ENCODE data around the gene TBC1D17.

The TBC1D17 gene

DNA sequence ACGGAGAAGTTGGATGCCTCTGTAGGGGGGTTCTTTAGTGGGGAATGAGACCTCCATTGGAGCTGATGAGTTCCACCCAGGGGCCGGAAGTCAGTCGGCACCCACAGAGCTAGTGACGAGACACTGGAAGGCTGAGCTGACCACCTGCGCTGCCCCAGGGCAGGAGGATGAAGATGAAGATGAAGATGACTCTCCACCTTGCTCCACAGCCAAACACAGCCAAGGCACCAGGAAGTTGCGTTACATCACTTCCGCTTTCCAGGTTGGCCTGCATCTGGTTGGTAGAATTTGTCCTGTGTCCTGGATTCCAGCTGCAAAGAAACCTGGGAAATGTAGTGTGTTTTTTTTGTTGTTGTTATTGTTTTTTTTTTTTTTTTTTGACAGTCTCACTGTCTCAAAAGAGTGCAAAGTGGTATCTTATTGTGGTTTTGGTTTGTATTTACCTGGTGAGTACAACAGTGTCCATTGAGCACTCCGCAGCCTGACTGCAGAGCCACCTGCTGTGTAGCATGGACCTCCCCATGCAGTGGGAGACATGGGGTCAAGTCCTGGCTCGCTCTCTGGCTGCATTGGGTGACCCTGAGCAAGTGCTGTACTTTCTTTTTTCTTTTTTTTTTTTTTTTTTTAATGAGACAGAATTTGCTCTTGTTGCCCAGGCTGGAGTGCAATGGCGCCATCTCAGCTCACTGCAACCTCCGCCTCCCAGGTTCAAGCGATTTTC is 1.9 kb downstream of the TBC1D17 start:
- DNase-seq, result no peak

DNA sequence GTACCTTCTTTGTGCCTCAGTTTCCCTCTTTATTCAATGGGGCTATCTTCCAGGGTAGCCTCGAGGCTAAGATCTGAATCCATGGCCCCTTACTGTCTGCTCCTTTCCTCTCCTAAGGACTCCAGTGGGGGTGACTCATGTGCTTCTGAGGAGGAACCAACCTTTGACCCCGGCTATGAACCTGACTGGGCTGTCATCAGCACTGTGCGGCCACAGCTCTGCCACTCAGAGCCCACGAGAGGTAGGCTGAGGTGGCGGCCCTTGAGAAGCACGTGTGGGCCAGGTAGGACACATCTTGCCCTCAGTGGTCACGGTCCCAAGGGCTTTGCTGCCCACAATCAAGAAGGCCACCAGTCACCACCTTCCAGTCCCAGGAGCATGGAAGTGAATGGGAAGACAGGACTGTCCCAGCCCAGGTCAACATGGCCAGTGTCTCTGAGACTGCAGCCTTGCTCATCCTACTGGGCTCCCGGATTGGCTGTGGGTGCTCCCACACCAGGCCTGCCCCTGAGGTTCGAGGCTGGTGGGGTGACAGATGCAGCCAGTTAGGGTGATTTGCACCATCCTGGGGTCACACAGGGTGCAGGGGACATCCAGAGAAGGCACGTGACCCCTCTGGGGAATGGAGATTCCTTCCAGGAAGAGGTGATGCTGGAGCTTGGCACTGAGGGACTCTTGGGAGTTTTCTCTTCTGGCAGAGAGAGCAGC is 2.8 kb downstream of the TBC1D17 start:
- no peak for DNase-seq

DNA sequence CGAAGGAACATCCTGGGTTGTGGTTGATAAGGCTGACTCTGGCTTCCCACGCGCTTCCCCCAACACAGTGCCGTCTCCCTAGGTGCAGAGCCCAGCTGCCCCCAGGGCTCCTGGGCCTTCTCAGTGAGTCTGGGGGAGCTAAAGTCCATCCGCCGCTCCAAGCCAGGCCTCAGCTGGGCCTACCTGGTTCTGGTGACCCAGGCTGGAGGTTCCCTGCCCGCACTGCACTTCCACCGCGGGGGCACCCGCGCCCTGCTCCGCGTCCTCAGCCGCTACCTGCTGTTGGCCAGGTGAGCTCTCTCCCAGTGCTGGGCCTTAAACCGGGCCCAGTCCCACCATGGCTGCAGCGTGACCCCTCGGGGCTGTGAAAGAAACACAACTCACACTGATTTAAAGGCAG is 3.7 kb downstream of the TBC1D17 start:
- DNase-seq, result no peak

DNA sequence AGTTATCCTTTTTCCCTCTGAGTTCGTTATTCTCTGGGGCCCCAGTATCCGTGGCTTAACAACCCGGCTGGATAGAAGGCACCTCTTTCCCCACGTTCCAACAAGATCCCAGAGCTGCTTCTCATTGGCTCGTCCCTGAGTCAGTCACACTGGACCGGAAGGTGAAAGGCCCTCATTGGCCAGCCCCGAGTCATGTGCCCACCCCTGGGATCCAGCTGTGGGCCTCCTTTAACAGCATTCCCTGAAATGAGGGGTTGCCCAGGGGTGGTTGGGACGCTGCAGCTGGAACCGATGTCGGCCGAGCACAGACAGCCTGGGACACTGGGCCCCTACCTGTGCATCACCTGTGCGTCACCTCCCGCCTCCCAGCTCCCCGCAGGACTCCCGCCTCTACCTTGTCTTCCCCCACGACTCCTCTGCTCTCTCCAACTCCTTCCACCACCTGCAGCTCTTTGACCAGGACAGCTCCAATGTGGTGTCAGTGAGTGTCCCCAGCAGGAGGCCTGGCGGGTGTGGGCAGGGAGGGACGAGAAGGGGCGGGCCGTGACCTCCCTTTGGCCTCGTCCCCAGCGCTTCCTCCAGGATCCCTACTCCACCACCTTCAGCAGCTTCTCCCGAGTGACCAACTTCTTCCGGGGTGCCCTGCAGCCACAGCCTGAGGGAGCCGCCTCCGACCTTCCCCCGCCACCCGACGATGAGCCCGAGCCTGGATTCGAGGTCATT is 4.3 kb downstream of the TBC1D17 start:
- no peak for DNase-seq

DNA sequence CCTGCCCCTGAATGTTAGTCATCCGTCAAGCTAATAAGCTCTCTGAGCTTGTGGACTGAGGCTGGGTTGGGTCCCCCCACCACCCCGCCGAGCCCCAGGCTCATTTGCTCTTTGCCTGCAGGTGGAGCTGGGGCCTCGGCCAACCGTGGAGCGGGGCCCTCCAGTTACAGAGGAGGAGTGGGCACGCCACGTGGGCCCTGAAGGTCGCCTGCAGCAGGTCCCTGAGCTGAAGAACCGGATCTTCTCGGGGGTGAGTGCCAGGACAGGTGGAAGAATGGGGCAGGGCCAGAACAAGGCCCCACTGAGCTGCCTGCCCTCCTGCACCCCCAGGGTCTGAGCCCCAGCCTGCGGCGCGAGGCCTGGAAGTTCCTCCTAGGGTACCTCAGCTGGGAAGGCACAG is 5.1 kb downstream of the TBC1D17 start:
- no peak for DNase-seq

DNA sequence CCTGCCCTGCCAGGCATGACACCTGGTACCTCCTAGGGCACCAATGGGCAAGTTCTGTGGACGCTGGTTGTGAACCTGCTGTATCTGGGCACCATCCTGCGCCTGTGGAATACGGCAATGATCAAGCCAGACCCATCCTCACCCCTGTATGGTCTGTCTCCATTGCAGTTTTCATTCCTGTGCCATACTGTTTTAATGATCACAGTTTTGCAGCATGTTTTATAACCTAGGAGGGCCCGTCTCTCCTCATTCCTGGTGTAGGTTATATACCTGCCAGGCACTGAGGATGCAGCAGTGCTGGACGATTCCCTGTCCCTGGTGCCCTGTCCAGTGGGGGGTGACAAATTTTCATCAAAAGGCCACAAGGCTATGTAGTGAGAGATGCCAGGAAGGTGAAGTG is 5.6 kb downstream of the TBC1D17 start:
- no peak for DNase-seq

DNA sequence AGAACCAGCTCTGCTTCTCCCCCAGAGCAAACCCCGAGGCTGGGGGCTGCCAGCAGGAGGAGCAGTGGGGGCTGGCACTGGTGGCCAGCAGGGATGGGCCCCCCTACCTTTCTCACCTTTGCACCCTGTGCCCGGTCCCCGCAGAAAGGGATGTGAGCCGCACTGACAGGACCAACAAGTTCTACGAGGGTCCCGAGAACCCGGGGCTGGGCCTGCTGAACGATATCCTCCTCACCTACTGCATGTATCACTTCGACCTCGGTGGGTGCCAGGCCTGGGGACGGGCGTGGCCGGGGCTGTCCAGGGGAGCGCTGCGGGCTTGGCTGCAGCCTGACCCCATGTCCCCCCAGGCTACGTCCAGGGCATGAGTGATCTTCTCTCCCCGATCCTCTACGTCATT is 6.6 kb downstream of the TBC1D17 start:
- DNase-seq, result no peak

DNA sequence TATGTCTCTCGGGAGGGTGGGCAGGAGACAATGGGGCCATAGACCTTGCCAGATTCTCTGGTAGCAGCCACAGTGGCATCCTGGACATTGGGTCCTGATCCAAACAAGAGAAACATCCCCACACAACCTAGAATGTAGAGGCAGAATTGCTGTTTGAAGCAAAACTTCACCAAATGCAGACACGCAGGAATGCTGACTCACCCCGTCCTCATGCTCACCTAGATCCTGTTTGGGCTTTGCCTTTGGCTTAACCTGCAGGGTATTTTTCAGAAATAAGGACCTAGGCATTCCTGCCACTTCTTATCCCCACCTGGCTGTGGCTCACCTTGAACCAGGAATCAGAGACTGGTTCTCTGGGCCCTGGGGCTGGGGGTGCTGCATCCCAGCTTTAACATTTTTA is 7.3 kb downstream of the TBC1D17 start:
- no peak for DNase-seq

DNA sequence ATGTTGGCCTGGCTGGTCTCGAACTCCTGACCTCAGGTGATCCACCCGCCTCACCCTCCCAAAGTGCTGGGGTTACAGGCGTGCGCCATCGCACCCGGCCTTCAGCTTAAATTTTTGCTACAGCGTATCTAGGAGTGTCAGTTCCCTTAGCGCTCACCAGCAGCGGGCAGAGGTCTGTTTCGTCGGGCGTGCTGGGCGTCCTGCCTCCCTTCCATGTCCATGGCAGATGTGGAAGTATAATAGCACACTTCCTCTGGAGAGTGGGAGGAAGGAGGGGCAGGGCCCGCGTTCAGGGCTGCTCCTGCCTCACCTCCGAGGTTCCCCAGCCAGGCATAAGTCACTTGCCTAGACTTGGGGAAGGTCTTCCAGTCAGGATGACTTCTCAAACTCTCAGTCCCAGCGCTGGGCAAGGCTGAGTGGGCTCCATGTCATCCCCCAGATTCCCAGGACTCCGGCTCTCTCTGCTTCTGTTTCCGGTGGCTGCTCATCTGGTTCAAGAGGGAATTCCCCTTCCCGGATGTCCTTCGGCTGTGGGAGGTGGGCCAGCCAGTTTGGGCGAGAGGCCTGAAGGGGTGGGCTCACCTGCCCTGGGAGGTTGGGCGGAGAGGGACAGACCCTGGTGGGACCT is 9.6 kb downstream of the TBC1D17 start:
- DNase-seq, result no peak

DNA sequence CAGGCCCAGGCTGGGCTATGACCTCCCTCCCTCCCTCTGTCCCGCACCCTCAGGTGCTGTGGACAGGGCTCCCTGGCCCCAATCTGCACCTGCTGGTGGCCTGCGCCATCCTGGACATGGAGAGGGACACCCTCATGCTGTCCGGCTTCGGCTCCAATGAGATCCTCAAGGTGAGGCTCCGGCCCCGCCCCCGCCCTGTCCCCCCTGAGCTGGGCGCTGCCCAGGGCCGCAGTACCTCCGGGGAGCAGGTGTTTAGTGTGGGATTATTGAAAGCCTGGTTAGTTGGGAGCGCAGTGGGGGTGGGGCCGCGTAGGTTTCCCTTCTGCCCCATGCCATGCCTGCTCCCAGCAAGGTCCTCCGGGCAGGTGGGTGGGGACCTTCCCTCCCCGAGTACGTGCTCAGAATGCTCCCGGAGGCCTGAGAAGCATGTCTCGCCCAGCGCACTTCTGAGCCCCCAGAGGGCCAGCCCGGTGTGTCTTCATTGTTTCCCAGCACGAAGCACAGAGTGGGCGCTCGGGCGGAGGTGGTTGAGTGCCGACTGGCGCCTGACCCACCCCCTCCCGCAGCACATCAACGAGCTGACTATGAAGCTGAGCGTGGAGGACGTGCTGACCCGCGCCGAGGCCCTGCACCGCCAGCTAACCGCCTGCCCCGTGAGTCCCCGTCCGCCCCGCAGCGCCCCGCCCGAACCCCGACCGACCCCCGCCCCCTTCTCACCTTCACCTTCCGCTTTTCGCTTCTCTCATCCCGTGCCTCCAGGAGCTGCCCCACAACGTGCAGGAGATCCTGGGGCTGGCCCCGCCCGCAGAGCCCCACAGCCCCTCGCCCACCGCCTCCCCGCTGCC is 10.4 kb downstream of the TBC1D17 start:
- no peak for DNase-seq

DNA sequence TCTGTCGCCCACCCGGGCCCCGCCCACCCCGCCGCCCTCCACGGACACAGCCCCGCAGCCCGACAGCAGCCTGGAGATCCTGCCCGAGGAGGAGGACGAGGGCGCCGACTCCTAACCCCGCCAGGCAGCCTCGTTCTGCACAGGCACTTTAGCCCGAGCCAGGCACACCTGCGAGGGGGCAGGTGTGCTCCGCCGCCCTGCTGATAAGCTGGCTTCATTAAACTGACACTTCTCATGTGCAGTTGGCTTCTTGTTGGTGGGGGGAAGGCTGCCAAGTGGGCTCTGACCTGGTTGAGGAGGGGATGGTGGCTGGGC is 11.0 kb downstream of the TBC1D17 start:
- DNase-seq, result no peak

DNA sequence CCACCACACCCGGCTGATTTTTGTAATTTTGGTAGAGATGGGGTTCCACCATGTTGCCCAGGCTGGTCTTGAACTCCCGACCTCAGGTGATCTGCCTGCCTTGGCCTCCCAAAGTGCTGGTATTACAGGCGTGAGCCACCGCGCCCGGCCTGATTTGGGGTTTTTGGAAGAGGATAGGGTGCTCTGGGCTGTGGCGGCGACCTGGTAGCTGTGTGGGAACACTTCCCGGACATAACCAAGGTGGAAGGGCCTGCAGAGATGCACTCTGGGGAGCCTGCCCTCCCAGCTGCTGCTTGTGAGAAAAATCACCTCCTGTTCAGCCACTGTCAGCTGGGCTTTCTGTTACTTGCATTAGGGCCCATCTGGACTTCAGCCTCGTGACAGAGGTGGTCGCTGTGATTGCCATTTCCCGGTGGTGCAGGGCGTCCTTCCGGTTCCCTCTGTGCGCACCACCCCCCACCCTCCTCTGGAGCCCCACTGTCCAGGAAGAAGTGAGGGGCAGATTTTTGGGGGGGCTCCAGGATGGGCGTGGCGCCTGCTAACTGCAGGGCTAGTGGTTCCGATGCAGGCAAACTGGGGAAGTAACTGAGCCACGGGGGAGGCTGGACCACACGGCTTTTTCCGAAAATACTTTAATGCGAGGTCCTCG is 11.7 kb downstream of the TBC1D17 start:
- DNase-seq, result no peak

DNA sequence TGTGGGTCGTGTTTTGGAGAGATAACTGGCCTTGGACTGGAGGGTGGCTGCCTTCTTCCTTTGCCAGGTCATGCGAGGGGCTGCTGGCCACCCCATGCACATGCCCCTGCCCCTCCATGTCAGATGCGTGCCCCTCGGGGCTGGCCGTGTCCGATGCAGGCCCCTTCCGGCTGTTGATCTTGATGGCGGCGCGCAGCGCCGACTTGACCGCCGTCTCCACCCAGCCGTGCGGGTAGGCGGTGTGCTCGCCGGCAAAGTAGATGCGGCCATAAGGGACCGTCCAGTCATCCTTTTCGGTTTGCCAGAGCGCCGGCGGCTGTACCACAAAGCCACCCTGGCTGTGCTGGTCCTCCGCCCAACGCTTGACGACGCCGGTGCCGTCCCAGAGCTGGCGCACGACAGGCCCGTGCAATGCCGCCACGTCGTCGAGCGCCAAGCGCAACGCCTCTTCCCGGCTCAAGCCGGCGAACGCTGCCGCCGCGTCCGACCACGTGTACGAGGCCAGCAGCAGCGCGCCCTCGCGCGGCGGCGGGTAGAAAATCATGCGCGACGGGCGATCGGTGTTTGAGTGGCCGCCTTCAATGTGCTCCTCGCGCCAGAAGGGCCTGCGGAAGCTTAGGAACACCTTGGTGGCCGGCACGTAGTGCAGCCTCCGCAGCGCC is 12.3 kb downstream of the TBC1D17 start:
- DNase-seq, result peak; percentile 88

DNA sequence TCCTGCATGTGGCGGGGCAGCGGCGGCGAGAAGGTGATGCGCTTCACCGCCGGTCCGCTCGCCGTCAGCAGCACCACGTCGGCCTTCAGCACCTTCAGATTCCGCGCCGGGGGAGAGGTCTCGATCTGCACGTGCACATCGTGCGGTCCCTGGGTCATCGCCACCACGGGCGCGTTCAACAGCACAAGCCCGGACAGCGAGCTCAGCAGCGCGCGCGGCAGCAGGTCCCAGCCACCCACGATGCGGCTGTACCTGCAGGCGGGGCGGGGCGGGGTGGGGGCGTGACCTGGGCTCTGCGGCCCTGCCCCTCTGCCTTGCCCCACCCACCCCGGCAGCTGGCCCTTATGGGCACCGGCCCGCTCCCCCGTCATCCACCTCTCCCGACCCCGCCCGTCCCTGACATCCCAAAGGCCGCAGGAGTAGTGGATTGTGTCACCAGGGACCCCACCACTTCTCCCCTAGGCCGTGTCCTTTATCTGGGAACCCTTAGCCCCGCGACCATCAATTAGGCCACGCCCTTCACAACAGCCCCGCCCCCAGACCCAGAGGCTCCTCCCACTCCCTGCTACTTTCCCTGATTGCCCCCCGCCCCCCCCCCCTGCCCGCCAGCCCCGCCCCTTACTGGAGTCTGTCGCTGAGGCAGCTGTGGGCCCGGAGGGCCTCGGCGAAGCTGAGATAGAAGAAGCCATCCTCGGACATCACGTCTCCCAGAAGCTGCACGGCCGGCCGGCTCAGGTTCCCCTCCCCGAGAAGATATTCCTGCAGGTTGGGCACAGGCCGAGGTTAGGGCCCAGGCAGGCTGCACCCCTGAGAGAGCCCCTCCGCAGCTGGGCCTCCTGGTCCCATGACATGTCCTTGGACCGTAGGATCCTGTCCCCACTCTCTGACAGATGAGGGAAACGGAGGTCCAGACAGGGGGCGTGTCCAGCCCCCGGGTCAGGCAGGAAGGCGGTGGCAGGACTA is 13.1 kb downstream of the TBC1D17 start:
- DNase-seq, result peak; percentile 72

DNA sequence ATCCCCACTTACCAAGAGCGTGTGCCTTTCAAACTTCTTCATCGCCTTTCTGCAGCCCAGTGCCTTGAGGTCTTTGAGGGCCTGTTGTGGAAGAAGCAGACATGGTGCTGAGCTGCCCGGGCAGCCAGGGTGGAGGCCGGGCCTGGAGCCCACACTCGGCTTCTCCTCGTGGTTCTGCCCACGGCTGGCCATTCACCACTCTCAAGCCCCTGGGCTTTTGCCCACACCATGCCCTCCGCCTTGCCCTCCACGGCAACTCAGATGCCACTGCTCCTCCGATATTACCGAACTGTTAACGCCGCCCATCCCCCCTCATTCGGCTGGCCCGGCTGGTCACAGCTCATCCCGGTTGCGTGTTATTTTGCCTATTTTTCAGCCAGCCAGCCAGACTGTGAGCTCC is 13.9 kb downstream of the TBC1D17 start:
- no peak for DNase-seq

DNA sequence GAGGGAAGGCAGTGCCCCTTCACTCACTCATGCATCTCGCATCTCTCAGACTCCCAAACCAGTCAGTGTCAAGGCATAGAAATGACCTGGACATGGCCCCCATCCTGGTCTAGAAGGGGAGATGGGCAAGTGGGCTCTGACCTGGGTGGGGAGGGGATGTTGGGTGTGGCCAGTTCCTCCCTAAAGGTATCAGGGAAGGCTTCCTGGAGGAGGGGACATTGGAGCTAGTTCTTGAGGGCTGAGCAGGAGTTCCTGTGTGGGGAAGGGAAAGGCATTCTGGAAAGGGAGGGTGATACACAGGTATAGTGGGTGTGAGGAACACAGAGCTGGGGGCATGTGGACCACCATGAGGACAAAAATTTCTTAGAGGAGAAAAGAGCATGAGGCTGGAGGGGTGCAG is 15.2 kb downstream of the TBC1D17 start:
- no peak for DNase-seq

DNA sequence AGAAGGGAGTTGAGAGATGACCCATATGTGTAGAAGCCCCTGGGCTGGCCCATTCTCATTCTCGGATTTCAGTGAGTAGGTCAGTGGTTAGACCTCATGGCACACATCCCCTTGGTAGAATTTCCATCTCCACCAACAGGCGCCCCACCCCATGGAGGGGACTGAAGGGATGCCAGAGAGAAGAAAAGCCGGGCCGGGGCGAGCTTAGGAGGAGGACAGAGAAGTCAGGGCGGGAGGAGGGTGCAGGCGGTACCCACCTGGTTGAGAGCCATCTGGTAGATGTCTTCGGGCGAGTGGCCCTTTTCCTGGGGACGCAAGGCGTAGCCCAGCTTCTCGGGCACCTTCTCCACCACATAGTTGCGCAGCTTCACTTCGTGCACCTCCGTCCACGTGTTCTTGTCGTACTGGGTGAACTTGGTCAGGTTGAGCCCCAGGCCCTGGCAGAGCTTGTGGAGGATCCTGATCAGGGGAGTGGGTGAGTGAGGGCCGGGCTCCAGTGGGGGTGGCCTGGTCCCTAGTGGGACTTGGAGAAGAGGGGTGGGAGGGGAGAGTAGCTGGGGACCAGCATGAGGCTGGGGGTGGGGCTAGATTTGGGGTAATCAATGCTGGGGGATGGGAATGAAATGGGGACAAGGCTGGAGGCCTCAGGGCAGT is 16.6 kb downstream of the TBC1D17 start:
- no peak for DNase-seq

DNA sequence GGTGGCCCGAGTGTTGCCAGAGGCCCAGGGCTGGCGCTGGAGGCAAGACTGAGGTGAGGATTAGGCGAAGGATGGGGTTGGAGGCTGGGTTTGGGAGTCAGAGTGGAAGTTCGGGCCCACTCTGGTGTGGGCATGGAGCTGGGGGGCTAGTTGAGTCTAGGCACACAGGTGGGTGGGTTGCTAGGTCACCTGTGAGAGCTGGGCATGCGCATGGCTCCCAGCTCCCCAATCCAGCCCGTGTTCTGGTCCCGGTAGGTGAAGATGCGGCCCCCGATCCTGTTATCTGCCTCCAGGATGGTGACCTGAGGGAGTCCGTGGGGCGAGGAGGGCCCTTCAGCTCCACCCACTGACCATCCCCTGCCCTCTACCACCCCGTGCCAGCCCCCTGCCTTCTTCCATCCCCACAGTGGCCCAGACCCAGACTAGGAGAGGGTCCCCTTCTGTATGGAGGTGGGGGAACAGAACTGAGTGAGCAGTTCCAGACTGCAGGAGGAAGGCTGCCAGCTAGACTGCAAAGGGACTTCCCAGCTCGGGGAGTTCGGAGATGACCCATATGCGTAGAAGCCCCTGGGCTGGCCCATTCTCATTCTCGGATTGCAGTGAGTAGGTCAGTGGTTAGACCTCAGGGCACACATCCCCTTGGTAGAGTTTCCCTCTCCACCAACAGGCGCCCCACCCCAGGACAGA is 17.5 kb downstream of the TBC1D17 start:
- DNase-seq, result peak; percentile 62

DNA sequence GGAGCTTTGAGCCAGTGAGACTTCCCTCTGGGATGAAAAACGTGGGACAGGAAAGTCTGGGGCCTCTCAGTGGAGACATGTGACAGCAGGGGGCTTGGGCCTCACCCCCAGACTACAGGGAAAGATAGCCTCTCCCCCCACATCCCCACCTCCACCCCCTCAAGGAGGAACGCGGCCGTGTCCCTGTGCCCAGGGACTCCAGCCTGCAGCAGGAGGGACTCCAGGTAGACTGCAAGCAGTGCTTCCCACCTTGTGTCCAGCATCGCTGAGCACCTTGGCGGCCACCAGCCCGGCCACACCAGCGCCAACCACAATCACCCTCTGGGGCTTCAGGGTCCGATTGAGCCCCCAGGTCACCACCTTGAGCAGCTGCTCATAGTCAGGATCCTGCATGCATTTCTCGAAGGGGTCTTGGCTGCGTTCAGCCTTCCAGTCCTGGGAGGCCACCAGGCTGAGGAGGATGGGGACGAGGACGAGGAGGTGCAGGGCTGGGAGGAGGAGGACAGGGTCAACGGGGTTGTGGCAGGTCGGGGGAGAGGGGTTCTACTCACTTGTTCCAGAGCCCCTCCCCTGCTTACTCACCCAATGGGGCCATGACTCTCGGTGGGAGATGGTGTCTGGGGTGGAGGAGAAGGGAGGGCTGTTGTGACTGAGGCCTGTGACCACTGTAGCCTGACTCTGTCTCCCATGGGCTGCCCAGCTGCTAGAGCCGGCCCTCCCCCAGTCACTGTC is 18.2 kb downstream of the TBC1D17 start:
- DNase-seq, result peak; percentile 62
